ENCODE results near the gene SLC39A11.

- TF ChIP-seq POLR2A (IDR thresholded peaks at IDR 0.05): no peak
- TF ChIP-seq CTCF (IDR thresholded peaks at IDR 0.05): no peak
Measured at GRCh38 chr17:72672729-72673128, 419.8 kb downstream of the SLC39A11 start.
